ENCODE measurements around the gene ARHGEF19. TPM values are rescaled to one million over a fixed set of nuclear protein-coding genes. Genes with fewer than 3 reads are reported as not detected.

ARHGEF19 gene
- total and polyA plus RNA-seq, 9 of the 15 experiments (the other 6 are each of a cell fraction or from before 2014, with no cell fraction given): 0.73 to 21.0 (median 5.2) TPM

- Histone ChIP-seq H3K9ac (ENCODE audit: insufficient read depth in 1 of 2, low read depth in 2 of 2, low read length in 2 of 2) (no peak overlapping the region), H3K9me3 (replicated peaks; ENCODE audit: control insufficient read depth, insufficient read depth, low read depth, low read length) (no peaks in the 10 kb centered on the region), H3K4me2 (ENCODE audit: insufficient read depth, low read length) (no peak overlapping the region), H3K27ac (ENCODE audit: extremely low read depth, low read depth, low read length) (0 out of 3 replicates have a peak overlapping the region, but pooled peaks have one; percentile 20), H2AFZ (ENCODE audit: low read depth, low read length) (no peak overlapping the region), H3K79me2 (ENCODE audit: control insufficient read depth, insufficient read depth, low read length) (peaks cover 6% of the 10 kb centered on the region; the same call in 1 of the 3 replicates), H3K4me1 (replicated peaks in 1 of 2; ENCODE audit: control insufficient read depth in 2 of 2, insufficient read depth in 2 of 2, low read length in 2 of 2) (peaks cover 8 to 32% of the 10 kb centered on the region in 2 experiments), H4K20me1 (replicated peaks; ENCODE audit: control insufficient read depth, insufficient read depth, low read length) (no peaks in the 10 kb centered on the region), H3K9me1 (ENCODE audit: control insufficient read depth, insufficient read depth, low read length) (peaks cover 7% of the 10 kb centered on the region), H3K4me3 (no peak overlapping the region), H3K36me3 (ENCODE audit: control insufficient read depth, insufficient read depth, low read length) (peaks cover 70% of the 10 kb centered on the region), H3K27me3 (ENCODE audit: control insufficient read depth in 2 of 2, insufficient read depth in 2 of 2, low read length in 2 of 2) (no peaks in the 10 kb centered on the region)
- DNase-seq (ENCODE audit: extremely low read depth in 1 of 4, low spot score in 3 of 4) (no peak), FAIRE-seq (no peak), ATAC-seq (no peak)
- intact Hi-C loops (cut with micrococcal nuclease) (loop anchor here (5.0 kb wide), 1 partner anchor 103 kb away; the partner anchor contains the start of gene FBXO42), in situ Hi-C loops (cut with MboI) (no loop called here)
- BruUV-seq (replicated peaks): no TSS peak
- WGBS (ENCODE audit: insufficient coverage, low coverage, missing lambda C conversion rate): 41% methylated on average over 3 of the region's 3 CpGs
- POLR2A ChIA-PET: interaction anchor here (0.6 to 1.4 kb wide), 2 partner anchors 8 to 58 kb away, joined by 3 read pairs; no protein-coding TSS in a partner anchor
- CTCF ChIA-PET (ENCODE audit: low intra/inter-chr PET ratio): no interaction called here
- peak; percentile 87 for TF ChIP-seq MEIS2 (IDR thresholded peaks at IDR 0.05; ENCODE audit: partially characterized antibody)
- no peak; the same call in 1 of the 2 replicates for TF ChIP-seq ARID1B (IDR thresholded peaks at IDR 0.05)
- no peak for TF ChIP-seq SUPT5H (IDR thresholded peaks at IDR 0.05)
- TF ChIP-seq, protein P1, sequence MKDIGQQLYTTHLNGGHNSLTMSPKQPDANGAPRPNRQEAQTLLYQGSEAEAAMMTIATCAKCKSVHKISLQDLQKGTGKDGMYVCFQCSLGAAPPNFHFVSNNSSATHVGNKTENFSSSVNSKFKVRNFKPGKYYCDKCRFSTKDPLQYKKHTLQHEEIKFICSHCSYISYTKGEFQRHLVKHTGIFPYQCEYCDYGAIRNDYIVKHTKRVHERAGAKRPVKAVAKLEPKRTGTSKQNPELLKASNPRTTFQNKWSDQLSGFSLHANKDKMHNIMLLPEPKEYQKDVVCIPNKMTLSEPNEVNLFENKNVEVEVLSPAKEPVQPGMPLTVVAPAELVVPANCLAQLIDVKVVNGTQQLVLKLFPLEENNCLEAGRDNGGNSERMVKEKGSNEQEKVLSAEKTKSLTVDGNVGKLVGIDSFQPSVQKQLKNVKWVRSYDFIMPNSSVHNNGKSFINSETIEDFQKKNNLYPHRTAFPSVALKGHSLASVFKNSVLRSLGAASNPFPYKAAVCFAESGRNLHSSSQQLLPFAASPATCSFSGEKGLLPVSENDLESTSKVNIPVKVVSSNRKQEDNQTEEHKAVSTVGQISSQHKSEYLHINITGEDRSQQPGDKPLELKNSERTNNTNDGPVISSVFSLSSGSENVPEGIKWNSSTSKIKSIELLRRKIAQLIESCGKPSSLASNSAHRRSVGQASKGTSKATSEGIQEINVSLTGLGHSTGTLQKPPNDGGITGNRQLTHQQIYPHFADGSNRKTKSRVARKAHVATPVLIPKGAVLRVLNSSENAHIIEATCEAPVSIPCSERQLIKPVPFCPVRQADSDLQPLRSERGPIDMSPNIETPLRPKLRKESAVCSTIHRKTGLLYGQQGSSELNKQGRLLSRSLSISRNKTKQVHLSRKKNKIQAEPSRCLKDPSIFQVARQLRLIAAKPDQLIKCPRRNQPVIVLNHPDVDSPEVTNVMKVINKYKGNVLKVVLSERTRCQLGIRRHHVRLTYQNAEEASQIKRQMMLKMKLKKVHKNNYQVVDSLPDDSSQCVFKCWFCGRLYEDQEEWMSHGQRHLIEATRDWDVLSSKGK (CRISPR knock-in tag; IDR thresholded peaks at IDR 0.05): no peak
- no peak for TF ChIP-seq SNAPC5 (CRISPR knock-in tag; IDR thresholded peaks at IDR 0.05)
- no peak for TF ChIP-seq ZBTB7A (IDR thresholded peaks at IDR 0.05; ENCODE audit: borderline replicate concordance, control insufficient read depth, low read depth, low read length)
- no peak for TF ChIP-seq ERF (CRISPR knock-in tag; IDR thresholded peaks at IDR 0.05)
- no peak for TF ChIP-seq ZNF41 (CRISPR knock-in tag; conservative IDR thresholded peaks at IDR 0.05)
- no peak for TF ChIP-seq GTF2A2 (tag; IDR thresholded peaks at IDR 0.05)
- TF ChIP-seq ZNF431 (CRISPR knock-in tag; IDR thresholded peaks at IDR 0.05): no peak
- no peak for TF ChIP-seq ZNF449 (CRISPR knock-in tag; IDR thresholded peaks at IDR 0.05)
- no peak for TF ChIP-seq ZNF23 (CRISPR knock-in tag; IDR thresholded peaks at IDR 0.05)
- TF ChIP-seq, protein P2, sequence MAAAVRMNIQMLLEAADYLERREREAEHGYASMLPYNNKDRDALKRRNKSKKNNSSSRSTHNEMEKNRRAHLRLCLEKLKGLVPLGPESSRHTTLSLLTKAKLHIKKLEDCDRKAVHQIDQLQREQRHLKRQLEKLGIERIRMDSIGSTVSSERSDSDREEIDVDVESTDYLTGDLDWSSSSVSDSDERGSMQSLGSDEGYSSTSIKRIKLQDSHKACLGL (CRISPR knock-in tag; IDR thresholded peaks at IDR 0.05; ENCODE audit: borderline replicate concordance, poor library complexity, severe bottlenecking): no peak
- TF ChIP-seq ZNF253 (CRISPR knock-in tag; conservative IDR thresholded peaks at IDR 0.05): no peak
- TF ChIP-seq PHTF2 (CRISPR knock-in tag; IDR thresholded peaks at IDR 0.05): no peak
- TF ChIP-seq ESRRA (IDR thresholded peaks at IDR 0.05; ENCODE audit: borderline replicate concordance, low read depth): no peak
Measured at GRCh38 chr1:16249596-16250241, 37.3 kb upstream of the ARHGEF19 start.

Data from K562 (cell line).